DND-41 (cell line): ENCODE data around the gene KCNG2.

Experiments
- EZH2 ChIP-seq: IDR thresholded peaks from 3 replicates; pipeline ENCODE4 v1.6.1; 2012; ENCODE audit warnings: borderline replicate concordance, low read depth, mild to moderate bottlenecking, moderate library complexity, low read length, inconsistent platforms; ENCODE audit not compliant: severe bottlenecking
- TF ChIP-seq, protein P1 (sequence below): IDR thresholded peaks from 2 replicates; pipeline ENCODE4 v1.5.1; 2012; ENCODE audit warnings: borderline replicate concordance, low read length, moderate library complexity, mild to moderate bottlenecking; ENCODE audit not compliant: poor library complexity, severe bottlenecking; ENCODE audit errors: extremely low read depth

GRCh38 chr18:79855147-79855933 is 57.6 kb downstream of the KCNG2 start:
- TF ChIP-seq, protein P1, sequence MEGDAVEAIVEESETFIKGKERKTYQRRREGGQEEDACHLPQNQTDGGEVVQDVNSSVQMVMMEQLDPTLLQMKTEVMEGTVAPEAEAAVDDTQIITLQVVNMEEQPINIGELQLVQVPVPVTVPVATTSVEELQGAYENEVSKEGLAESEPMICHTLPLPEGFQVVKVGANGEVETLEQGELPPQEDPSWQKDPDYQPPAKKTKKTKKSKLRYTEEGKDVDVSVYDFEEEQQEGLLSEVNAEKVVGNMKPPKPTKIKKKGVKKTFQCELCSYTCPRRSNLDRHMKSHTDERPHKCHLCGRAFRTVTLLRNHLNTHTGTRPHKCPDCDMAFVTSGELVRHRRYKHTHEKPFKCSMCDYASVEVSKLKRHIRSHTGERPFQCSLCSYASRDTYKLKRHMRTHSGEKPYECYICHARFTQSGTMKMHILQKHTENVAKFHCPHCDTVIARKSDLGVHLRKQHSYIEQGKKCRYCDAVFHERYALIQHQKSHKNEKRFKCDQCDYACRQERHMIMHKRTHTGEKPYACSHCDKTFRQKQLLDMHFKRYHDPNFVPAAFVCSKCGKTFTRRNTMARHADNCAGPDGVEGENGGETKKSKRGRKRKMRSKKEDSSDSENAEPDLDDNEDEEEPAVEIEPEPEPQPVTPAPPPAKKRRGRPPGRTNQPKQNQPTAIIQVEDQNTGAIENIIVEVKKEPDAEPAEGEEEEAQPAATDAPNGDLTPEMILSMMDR = no peak
- no peak for TF ChIP-seq EZH2
